Activated T-cell treated with anti-CD3 and anti-CD28 coated beads for 48 hours (primary cell): ENCODE results near the gene MMP7.

ENCODE experiments used
- DNase-seq: peaks from one replicate; pipeline ENCODE4 v3.0.0-alpha.2; 2020; ENCODE audit warnings: low read depth

Gene MMP7, protein sequence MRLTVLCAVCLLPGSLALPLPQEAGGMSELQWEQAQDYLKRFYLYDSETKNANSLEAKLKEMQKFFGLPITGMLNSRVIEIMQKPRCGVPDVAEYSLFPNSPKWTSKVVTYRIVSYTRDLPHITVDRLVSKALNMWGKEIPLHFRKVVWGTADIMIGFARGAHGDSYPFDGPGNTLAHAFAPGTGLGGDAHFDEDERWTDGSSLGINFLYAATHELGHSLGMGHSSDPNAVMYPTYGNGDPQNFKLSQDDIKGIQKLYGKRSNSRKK

DNA sequence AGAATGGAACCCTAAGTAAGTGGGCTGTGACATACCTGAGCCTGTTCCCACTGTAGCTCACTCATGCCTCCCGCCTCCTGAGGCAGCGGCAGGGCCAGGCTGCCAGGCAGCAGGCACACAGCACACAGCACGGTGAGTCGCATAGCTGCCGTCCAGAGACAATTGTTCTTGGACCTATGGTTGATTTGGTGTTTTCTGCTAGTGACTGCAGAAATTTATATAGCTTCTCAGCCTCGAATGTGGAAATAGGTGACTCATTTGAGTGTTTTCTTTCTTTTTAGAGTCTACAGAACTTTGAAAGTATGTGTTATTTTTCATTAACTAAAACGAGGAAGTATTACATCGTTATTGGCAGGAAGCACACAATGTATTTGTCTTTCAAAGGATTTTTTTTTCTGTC is at the start of gene MMP7:
MMP7 (minus strand) TSS at position 190 of the 400 bp plus-strand sequence; CDS start at position 143, 47 bp downstream.
- no peak for DNase-seq

DNA sequence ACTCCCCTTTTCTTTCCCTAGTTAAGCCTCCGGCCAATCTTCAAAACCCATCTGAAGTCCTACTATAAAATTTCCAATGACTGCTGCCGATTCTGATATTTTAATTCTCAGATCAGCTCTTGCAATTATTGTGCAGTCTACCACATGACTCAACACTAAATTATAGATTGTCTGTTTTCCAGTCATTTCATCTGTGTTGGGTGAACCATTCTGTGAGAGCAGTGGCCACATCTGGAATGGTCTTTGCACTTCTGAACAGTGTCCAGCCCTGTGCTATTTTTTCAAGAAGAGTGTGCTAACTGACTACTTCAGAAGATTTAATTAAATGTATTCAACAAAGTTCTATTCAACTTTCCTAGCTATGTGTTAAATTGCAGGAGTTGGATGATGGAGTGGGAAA is 47.2 kb upstream of the MMP7 start:
- DNase-seq = no peak

DNA sequence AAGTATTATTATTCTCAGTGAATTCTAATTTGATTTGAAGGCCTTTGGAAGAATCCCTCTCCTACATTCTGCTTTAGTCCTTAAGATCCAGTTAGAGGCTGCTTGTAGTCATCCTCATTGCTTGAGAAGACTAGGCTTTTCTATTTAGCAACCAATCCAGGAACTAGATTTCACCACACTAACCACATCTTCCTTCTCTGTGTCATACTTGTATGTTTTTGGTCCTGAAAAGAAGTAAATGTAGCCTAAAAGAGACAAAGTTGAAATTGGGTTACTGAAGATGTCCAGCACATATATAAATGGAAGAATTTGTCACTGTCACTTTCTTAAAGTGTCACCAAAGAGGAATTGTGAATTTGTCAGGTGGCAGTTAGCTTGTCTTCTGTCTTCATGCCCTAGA is 46.6 kb upstream of the MMP7 start:
- no peak for DNase-seq

DNA sequence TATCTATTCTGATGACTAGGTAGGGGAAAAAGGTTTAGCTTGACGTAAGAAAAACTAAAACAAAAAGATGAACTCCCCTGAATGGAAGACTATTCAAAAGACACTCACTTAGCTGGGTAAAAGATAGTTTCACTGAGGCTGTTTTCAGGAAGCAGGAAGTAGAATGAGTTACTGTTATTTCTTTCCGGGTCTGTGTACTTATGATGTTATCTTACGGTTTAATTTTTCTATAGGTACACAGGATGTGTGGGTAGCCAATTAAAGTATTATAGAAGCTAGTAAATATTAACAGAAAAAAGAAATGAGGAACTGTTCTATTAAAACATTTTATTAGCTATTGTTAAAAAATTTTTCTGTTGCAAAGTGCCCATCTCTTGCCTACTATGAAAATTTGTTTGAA is 45.8 kb upstream of the MMP7 start:
- no peak for DNase-seq

DNA sequence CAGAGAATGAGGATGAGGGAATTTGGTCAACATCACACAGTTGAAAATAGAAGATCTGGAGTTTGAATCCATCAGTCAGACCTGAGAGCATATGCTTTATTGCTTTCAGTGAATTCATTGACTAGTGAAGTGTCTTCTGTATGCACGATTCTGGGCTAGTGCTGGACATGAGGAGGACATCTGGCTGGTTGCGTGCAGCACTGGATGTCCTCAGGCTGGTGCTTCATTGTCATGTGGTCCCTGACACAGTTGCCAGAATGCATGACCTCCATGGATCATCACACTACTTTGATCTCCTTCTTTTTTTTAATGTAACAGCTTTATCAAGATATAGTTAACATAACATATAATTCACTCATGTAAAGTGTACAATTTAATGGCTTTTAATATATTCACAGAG is 44.5 kb upstream of the MMP7 start:
- DNase-seq = no peak

DNA sequence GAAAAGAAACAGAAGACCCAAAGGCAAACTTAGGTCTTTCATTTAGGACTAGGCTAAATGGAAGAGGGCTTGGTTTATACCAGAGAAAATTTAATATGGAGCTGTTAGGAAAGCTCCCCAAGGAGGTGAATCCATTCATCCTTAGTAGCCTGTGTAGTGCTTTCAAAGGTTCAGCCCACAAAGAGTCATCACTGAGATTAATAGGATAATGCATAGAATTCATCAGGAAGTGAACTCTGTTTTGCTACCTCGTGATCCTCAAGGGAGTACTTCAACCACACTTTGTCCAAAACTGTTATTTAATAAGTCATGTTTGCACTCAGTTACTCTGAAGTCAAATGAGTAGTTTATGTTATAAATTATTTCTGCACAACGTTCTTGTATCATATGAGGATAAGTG is 43.3 kb upstream of the MMP7 start:
- no peak for DNase-seq

DNA sequence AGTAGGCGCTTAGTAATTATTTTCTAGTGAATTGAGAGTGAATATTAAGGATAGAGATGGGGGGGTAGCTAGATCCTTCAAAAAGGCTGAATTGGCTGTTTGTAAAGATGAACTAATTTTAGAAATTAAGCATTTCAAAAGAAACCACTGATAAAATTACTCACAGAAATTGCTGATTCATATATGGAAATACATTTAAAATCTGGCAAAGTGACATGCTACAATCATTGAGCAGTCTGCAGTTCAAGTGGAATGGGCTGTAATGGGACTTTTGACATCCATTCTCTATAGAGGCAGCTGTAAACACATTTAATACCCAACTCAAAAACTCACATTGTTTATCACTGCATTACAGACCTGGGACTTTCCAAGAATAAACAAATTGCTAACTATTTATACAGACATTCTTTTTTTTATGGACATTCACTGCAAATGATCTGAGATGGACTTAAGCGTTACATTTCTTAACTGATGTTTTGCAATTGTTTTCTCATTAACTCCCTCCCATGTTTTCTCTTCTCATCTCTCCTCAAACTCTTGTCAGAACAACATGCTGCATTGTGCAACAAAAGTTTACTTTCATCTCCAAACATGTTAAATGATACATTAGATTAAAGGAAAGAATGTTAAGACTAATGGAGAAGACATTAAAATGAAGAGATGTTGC is 42.1 kb upstream of the MMP7 start:
- no peak for DNase-seq

DNA sequence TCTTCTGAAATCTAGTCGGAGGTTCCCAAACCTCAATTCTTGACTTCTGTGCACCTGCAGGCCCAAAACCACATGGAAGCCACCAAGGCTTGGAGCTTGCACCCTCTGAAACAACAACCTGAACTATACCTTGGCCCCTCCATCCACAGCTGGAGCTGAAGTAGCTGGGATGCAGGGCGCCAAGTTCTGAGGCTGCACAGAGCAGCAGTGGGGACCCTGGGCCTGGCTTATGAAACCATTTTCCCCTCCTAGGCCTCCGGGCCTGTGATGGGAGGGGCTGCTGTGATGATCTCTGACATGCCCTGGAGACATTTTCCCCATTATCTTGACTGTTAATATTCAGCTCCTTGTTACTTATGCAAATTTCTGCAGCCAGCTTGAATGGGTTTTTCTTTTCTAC is 38.3 kb upstream of the MMP7 start:
- no peak for DNase-seq

DNA sequence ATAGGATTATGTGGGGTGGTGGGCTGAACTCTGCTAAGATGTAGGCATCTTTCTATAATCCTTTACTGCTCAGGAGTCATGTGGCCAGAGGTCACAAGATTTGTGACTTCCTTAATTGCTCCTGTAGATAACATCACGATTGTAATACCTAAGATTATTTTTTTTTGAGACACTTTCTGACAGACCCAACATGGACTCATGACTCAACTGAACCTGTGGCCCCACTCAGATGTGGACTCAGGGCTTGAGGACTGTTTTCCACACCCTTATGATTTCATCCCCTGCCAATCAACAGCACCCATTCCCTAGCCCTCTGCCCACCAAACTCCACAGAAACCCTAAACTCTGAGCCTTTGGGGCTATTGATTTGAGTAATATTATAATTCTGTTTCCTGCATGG is 35.6 kb upstream of the MMP7 start:
- no peak for DNase-seq

DNA sequence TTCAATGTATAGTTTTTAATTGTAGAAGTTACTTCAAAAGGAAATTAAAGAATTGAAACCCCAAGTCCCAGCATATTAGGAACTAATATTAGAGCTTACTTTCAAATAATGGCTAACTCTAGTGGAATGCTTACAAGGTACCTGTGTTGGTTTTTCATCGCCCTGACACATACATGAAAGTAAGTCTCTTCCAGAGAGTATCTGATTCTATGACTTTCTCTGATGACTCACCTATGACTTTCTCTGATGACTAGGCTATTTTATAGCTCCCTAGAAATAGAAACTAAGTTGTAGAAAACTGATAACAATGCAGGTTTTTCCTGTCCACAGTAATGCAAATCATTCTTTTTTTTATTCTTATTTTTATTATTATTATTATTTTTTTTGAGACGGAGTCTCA is 33.6 kb upstream of the MMP7 start:
- DNase-seq = no peak

DNA sequence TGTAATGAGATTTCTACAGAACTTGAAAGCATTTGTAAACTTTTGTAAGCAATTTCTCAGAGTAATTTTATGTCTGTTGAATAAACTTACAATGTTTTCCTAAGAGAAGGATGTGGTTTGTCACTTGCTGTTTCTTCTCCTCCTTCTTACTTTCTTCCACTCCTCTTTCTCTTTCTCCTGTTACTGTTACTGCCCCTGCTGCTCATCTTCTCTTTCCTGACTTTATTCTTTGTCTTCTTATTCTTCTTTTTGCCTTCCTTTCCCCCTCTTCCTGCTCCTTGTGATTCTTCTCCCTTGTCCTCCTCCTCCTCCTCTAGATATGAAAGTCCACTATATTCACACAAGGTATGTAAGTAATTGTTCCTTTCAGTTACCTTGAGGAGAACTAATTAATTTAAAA is 31.1 kb upstream of the MMP7 start:
- DNase-seq = no peak

DNA sequence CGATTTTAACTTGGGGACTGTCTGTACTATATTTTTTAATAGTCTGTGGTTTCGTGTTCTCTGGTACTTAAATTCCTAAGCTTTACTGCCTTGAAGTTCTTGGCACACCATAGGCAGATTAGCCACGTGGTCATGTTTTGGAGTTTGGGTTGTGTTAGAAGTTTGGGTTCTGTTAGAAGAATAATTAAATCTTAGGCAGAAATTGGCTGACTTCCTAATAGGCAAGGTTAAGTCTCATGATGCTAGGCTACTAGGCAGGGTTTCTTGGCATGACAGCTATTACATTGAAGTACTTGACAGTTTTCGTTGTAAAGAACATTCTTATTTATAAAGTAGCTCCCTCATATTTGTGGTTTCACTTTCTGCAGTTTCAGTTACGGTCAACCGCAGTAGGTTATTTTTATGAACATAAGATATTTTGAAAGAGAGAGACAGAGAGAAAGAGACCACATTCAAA is 30.0 kb upstream of the MMP7 start:
- DNase-seq = no peak

DNA sequence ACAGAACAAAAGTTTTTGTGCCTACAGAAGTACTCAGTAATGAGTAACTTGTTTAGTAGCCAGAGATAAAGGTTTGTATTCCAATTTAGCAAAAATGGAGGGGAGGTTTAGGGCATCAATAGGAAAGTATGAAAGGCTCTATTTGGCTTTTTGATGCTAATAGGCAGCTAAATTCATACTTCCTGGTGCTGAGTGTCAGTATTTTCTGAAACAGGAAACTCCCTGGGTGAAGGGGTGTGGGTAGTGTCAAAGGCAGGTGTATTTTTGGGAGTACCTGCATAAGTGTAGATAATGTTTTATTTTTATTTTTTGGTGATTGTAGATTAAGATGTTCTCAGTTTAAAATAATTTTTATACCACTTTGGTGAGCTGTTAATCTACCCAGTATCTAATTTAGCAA is 29.3 kb upstream of the MMP7 start:
- no peak for DNase-seq

DNA sequence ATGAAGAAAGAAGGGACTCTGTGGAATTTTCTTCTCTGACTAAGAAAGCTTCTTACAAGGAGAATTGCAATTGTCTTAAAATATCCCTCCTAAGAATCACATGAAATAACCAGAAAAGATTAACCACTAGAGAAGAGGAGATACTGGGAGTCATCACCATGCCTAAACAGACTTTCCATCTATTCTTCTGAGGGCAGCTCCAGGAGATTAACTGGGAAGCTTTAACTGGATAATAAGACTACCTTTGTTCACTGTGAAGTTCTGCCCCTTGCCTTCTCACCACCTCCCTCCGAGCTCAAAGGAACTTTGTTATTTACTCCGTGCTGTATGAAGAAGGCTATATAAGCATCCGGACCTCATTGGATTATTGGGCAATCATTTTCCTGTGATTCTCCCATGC is 24.5 kb upstream of the MMP7 start:
- no peak for DNase-seq

DNA sequence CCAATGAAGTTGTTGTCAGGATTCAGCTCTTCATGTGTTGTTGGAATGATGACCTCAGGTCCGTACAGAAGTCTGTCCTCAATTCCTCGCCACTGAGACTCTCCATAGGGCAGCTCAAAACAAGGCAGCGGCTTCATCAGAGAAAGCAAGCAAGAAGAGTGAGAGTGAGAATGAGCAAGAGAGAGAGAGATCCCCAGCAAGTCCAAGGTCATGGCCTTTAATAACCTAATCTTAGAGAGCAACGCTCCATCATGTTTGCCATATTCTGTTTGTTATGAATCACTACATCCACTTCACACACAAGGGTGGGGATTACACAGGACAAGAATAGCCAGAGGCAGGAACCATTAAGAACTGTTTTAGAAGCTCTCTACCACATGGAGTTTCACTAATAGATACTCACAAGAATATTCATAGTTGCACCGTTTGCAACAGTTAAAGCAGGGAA is 23.3 kb upstream of the MMP7 start:
- DNase-seq = no peak

DNA sequence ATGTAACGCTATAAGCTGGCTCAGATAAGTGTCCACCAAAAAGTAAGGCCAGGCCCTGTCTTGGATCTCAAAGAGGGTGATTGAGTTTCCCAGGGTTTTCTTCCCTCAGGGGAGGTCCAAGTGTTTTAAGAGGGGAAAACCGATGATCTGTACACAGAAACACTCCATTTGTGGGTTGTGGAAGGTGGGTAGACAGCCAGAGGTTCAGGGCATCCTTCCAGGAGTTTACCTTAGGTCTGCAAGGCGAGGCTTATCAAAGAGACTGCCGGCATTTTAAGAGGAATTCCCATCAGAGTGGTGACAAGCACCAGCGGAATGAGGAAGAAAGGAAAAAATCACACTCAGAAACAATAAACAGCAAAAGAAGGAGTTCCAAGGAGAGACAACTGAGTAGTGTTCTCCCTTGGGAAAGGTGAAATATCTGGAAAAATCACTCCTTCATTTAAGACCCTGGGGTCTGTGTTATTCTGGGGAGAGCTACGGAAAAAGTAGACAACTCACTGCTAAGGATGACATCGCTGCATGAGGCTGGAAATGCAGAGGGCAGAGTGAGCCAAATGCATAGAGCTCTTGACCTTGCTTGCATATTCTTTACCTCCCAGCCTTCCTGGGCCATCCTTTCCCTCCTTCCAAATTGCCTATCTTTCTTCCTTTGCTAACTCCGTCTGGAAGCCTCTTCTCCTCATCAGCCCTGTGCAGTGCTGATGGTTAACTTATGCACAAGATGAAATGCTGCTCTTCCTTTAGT is 22.1 kb upstream of the MMP7 start:
- DNase-seq = no peak

DNA sequence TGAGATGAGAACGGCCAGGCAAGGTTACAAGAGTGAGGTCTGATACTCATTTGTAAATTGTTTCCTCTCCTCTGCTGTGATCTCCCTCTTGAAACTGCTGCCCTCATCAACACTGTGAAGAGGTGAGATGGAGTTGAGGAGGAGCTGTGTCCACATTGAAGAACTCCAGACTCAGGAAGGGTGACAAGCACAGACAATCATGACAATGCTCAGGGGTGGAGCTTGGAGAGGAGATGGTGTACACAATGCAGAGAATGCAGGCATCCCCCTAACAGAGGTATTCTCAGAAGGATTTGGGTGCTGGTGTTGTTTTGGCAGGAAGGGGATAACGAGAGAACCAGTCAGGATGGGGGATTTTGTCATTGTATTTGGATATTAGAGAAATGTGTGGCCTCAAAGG is 21.5 kb upstream of the MMP7 start:
- no peak for DNase-seq

DNA sequence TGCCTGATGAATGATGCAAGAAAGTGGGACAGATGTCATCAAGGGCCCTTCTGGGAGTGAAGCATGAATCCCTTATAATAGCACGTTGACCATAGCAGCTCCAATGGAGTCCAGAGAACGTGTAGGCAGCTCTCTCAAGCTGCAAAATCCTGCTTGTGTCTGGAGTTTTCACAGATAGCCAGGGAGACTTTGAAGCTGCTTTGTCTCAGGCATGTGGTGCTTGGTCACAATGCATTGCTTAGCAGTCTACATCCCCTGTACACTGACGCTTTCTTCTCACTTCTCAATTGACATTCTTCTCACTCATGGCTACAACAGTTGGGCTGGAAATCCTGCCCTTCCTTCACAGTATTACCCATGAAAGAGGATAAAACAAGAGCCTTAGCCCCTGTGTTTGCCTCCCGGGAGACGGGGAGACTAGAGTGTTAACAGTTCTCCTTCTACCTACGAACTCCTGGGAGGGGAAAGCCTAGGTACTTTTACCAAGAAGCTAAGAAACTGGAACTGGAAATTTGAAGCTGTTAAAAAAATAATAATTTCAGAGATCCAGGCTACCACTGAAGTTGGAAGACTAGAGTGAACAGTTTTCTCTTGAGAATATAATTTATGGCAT is 20.7 kb upstream of the MMP7 start:
- no peak for DNase-seq

DNA sequence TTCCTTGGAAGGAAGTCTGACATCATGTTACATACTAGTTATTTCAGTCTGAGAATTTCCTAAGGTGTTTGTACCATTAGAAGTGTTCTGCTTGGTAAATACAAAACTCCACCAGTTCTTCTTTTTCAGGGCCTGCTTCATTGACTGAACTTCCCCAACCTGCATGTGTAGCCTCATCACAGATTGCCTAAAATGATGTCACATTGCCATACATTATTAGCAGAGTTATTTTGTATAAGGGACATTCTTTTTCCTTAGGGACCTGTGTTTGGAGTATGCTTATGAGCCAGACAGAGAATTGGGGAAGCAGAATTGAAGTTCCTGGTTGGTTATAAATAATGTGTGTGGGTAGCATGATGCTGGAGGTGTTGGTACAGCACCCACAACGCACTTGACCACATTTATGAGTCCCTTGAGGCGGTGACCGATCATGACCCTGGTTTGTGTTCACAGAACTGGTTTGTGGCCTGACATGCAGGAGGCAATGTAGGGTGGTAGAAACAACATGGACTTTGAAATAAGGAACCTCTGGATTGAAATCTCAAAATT is 16.4 kb upstream of the MMP7 start:
- no peak for DNase-seq

DNA sequence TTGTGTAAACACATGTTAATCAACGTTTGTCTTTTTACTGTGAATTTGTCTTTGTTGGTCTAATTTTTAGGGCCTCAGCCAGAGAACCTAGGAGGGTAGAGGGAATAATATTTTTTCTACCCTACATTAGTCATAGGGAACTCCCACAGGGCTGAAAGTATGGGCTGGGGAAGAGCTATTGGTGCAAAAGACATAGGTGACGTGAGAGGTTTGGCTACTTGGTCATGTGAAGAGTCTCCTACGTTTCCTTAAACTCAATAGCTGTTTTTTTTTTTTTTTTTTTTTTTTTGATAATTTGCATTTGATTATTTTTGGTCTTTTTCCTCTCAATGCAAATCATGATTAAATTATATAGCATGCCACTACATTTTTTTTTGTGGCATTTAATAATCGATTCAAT is 15.9 kb upstream of the MMP7 start:
- DNase-seq = no peak

DNA sequence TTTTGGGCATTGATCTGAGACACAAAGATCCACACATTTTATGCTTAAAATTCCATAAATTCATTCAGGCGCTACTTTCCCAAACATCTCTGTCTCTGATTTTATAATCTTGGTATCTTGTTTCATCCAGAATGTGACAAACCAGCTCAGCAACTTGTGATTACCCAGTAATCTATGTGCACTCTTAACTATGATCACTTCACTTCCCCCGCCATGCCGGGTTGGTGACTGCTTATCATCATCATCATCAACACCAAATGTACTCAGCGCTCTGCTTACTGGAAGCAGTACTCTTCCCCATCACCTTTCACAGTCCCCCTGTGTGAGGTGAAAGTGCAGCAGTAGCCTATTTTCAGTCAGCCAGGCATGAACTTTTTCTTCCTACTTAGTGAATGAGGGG is 15.2 kb upstream of the MMP7 start:
- no peak for DNase-seq

DNA sequence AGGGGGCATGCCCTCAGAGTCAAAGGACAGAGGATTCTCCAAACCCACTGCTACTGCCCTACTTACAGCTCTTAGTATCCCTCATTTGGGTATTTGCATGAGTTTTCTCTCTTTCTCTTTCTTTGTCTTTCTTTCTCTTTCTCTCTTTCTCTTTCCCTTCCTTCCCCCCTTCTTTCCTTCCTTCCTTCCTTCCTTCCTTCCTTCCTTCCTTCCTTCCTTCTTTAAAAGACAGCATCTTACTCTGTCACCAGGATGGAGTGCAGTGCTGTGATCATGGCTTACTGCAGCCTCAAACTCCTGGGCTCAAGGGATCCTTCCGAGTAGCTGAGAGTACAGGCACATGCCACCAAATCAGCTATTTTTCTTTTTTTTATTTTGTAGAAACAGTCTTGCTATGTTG is 14.0 kb upstream of the MMP7 start:
- DNase-seq = no peak

DNA sequence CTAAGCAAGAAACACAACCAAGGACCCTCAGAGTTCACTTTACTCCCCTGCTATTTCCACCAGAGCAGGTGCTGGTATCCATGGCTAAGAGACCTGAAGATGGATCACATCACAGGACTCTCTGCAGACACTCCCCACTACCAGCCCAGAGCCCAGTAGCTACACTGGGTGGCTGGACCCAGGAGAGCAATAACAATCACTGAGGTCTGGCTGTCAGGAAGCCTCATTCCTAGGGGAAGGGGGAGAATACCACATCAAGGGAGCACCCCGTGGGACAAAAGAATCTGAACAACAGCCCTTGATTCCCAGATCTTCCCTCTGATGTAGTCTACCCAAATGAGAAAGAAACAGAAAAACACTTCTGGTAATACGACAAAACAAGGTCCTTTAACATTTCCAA is 9.0 kb upstream of the MMP7 start:
- DNase-seq = no peak
